Measurements from ENCODE around the gene ZNF566.

Gene ZNF566

DNA sequence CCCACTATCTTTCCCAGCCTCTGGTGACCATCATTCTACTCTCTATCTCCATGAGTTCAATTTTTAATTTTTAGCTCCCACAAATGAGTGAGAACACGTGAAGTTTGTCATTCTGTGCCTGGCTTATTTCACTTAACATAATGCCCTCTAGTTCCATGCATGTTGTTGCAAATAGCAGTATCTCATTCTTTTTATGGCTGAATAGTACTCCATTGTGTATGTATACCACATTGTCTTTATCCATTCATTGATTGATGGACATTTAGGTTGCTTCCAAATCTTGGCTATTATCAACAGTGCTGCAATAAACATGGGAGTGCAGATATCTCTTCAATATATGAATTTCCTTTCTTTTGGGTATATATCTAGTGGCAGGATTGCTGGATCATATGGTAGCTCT, 48.0 kb downstream of the ZNF566 start:
- DNase-seq: no peak

DNA sequence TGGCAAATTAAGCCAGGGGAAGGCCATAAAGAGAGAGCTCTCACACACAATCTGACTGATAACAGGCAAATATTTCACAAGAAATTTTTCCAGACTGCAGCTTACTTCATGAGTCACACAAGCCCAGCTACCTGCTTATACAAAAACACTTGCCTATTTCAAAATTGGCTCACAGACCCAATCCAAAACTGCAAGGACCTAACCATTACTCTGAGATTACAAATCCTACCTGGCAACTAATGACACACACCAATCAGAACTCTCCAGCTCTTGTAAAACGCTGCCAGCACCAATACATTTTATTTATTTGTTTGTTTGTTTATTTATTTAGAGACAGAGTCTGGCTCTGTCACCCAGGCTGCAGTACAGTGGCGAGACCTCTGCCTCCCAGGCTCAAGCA, 52.8 kb downstream of the ZNF566 start:
- DNase-seq: no peak

DNA sequence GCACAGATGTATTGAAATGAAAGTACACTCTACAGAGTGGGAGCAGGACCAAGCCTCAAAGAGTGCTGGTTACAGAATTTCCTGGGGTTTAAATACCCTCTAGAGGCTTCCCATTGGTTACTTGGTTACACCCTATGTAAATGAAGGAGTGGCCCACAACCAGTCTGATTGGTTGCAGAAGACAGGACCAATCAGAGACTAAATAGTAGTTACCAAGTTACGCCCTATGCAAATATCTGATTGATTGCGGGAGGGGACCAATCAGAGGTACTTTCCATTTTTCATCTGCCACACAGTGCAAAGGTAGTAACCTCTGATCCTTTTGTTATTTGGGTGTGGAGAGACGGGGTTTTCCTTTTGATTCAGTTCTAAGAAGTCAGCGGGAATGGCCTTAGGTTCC, 65.4 kb downstream of the ZNF566 start:
- DNase-seq: no peak

DNA sequence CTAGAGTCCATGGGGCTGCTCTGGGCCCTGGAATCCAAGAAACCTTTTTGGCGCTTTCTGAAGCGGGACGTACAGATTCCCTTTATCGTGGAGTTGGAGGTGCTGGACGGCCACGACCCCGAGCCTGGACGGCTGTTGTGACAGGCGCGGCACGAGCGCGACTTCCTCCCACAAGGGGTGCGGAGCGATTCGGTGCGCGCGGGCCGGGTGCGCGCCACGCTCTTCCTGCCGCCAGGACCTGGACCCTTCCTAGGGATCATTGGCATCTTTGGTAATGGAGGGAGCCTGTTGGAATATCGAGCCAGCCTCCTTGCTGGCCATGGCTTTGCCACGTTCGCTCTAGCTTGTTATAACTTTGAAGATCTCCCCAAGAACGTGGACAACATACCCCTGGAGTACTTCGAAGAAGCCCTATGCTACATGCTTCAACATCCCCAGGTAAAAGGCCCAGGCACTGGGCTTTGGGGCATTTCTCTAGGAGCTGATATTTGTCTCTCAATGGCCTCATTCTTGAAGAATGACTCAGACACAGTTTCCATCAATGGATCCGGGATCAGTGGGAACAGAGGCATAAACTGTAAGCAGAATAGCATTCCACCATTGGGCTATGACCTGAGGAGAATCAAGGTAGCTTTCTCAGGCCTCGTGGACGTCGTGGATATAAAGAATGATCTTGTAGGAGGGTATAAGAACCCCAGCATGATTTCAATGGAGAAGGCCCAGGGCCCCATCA, 67.4 kb downstream of the ZNF566 start:
- DNase-seq: no peak

DNA sequence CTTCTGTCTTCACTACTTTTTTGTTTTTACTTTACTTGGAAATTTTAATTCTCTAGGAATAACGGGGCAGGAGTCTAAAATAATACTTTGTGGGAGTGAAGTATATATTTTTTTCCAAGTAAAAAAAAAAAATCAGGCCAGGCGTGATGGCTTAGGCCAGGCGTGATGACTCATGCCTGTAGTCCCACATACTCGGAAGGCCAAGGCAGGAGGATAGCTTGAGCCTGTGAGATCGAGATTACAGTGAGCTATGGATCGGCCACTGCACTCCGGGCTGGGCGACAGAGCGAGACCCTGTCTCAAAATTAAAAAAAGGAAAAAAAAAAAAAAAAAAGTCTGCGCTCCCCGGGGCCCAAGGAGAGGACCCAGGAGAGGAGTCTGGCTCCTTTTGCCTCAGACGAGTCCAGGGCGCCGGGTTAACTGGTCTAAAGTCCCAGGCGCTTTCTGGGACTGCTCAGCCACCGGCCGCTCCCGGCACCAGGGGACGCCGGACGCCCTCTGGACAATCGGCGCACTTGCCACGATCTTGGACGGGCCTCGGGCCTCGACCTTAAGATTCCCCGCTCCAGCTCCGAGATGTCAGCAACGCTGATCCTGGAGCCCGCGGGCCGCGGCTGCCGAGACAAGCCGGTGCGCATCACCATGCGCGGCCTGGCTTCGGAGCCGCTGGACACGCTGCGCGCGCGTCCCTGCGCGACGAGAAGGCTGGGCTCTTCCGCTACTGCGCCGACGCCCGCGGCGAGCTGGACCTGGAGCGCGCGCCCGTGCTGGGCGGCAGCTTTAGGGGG, 68.2 kb downstream of the ZNF566 start:
- no peak for DNase-seq

DNA sequence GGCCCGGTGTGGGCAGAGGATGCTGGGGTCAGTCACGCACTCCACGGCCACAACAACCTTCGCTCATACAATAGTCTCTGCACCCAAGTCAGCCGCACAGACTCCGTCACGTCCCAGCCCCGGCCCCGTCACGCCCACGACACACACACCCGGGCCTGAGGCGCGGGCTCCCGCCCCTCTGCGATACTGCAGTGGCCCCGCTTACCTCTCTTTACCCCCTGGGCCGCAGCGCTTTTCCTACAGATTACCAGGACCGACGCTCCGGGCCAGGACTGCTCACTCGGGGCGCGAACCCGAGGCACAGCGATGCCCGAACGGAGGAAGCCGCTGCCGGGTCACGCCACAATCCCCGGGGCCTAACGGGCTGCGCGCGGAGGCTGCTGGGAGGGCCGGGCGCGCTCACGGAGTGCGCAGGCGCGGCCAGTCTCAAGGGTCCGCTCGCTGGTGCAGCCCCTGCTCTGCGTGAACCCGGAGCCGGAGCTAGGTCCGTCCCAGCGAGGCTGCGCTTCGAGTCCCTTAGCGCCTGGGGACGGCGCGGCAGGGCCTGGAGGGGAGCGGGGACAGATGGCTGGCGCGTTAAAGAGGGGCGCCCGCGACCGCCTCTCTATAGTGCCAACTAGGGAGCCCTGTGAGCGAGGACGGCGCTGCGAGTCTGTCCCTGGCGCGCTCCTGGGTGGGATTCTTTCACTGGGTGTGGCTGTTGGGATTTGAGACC, 70.9 kb downstream of the ZNF566 start, which contains the start of gene ZFP82:
Gene ZFP82 (minus strand): TSS at position 358 of the 715 bp plus-strand sequence. CDS start 8,855 bp downstream, outside the sequence.
- DNase-seq: peak; percentile 68 to 76

DNA sequence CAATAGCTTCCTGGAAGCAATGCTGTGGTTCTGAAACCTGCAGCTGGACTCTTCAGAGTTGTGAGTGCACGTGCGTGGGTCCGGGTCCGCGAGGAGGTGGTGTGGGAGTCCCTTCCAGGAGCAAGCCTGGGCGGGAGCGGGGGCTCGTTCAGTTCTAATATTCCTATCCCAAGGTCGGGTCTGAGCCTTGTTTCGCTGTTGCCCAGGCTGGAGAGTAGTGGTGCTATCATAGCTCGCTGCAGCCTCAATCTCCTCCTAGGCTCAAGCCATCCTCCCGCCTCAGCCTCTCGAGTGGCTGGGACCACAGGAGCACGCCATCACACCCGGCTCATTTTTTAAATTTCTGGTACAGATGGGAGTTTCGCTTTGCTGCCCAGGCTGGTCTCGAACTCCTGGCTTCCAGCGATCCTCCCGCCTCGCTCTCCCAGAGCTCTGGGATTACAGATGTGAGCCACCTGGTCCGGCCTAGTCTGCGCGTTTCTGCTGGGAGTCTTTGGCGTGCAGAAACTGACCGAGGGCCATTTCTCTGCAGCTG, 71.5 kb downstream of the ZNF566 start:
- no peak for DNase-seq

DNA sequence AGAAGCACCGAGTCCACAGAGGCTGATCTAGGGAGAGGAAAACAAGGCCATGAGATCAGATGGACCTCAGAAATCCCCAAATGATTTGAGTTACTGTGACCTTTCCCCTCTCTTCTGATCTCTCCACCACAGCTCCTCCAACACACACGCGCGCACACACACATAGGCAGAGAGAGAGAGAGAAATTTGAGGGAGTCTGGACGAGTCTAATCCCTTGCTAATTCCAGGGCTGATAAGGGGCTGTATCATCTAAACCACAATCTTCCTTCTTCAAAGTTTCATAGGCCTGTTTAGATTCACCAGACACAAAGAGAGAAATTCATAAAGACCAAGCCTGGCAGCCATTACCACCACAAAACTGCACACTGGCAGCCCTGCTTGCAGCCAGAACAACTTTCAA, 79.5 kb downstream of the ZNF566 start:
- DNase-seq: no peak

DNA sequence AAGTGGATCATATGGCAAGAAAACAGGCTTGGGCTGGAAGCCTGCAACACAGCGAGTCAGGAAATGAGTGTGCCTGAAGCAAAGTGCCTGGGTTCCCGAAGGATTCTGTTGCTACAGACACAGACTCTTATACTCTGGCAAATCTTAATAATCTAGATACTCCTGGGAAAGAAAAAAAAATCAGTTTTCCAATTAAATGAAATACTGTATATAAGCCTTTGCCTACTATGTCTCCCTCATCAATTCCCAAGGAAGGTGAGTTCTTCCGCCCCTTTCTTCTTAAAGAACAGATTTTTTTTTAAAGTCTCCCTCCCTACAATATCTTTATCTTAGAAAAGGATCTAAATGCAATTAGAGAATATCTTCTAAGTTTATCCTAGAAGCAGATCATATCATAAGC, 81.3 kb downstream of the ZNF566 start:
- no peak for DNase-seq

DNA sequence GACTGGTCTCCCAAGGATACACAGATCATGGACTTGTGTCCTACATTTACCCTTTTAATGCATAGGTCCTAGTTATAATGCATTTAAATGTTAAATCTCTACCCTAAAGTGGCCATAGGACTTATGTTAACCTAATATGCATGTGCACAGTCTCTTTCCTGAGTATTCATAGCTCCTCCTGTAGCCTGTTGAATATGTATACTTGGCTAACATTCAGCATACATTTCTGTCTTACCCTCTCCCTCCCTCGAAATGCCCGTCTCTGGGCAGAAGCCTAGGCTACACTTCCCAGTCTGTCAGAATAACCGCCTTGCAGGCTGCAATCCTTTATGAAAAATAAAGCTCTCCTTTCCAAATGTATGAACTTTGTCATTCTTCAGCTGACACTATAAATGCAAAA, 84.9 kb downstream of the ZNF566 start:
- DNase-seq: no peak

DNA sequence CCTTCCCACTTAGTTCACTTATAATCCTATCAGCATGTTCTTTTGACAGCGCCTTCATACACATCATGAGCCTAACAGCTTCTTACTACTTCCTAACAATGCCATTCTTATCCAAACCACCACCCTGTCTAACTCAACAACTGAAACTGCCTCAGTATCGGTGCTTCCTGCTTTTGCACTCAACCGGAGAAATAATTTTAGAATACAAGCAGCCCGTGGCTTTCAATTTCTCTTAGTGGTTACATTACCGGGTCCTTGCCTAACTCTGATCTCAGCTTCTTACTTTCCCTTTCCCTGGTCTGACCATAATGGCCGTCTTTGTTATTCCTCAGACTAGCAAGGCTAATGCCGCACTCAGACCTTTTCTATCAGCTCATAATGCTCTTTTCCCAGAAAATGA, 87.9 kb downstream of the ZNF566 start:
- DNase-seq: no peak

DNA sequence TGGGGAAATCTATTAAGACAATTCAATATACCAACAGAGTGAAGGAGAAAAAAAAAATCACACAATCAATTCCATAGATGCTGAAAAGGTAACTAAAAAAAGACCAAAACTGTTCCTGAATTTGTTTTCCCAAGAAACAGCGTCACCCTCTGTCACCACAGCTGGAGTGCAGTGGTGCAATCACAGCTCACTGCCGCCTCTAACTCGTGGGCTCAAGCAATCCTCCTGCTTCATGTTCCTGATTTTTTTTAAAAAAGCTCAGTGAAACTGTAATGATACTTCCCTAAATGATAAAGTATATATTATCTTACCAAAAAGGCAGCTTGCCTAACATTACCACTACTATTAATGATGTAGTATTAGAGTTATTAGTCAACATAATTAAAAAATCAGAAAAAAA, 90.8 kb downstream of the ZNF566 start:
- peak; percentile 20 to 76 for DNase-seq

Measured in inflammatory macrophage treated with lipopolysaccharide for 1 hour (primary cell).